Forelimb muscle (tissue), 1 donor: Measurements from ENCODE around the gene HSPA13. TPM values are rescaled to one million over a fixed set of nuclear protein-coding genes. Genes with fewer than 3 reads are reported as not detected.

Experiments
- polyA plus RNA-seq: library from polyadenylated mRNA; unstranded; fragments of 120-200 nt; gene quantifications from one replicate; pipeline ENCODE4 v1.2.1, GENCODE V29; 2013; ENCODE audit not compliant: insufficient read length

Gene HSPA13
- polyA plus RNA-seq, 1 donor, result 27.5 TPM

Other genes starting within 250 kb of the HSPA13 start
- gene LIPI, start 172.2 kb downstream of the HSPA13 start, polyA plus RNA-seq, result 0.19 TPM
- 0.09 TPM for gene RBM11, start 167.0 kb downstream of the HSPA13 start, polyA plus RNA-seq
- gene SAMSN1, start 163.2 kb upstream of the HSPA13 start, polyA plus RNA-seq, result 1.4 TPM